Hepatocyte (in vitro differentiated cells): ENCODE measurements around the gene FAM177B. TPM values are rescaled to one million over a fixed set of nuclear protein-coding genes. Genes with fewer than 3 reads are reported as not detected.
"Not testable (repeated sequence)": the region's sequence is repeated elsewhere in the genome, so short reads cannot be mapped to it uniquely, and the experiment has no call there.

Experiments used
- DNase-seq: peaks from one replicate; pipeline ENCODE4 v3.0.0-alpha.2; 2016; ENCODE audit warnings: low spot score
- H2AFZ ChIP-seq: fragments of 200-600 bp; sonication (generic); 2 replicates; pipeline ENCODE4 v1.6.0; 2016; ENCODE audit warnings: antibody characterized with exemption, mild to moderate bottlenecking
- H3K27ac ChIP-seq: fragments of 200-600 bp; sonication (generic); 2 replicates; pipeline ENCODE4 v1.5.1; 2016; ENCODE audit warnings: mild to moderate bottlenecking
- H3K27me3 ChIP-seq: fragments of 200-600 bp; sonication (generic); 2 replicates; pipeline ENCODE4 v1.6.1; 2016
- H3K36me3 ChIP-seq: fragments of 200-600 bp; sonication (generic); replicated peaks from 2 replicates; pipeline ENCODE4 v1.5.1; 2016; ENCODE audit warnings: low read depth; ENCODE audit not compliant: insufficient read depth
- H3K4me1 ChIP-seq: fragments of 200-600 bp; sonication (generic); 2 replicates; pipeline ENCODE4 v1.5.1; 2016; ENCODE audit warnings: mild to moderate bottlenecking, moderate library complexity; ENCODE audit not compliant: insufficient read depth
- H3K4me2 ChIP-seq: fragments of 200-600 bp; sonication (generic); 2 replicates; pipeline ENCODE4 v1.6.0; 2016
- H3K4me3 ChIP-seq: fragments of 200-600 bp; sonication (generic); 2 replicates; pipeline ENCODE4 v1.5.1; 2016; ENCODE audit warnings: mild to moderate bottlenecking
- H3K79me2 ChIP-seq: fragments of 200-600 bp; sonication (generic); 2 replicates; pipeline ENCODE4 v1.6.0; 2017; ENCODE audit warnings: mild to moderate bottlenecking
- H3K9me2 ChIP-seq: fragments of 200-600 bp; sonication (generic); replicated peaks from 2 replicates; pipeline ENCODE4 v1.6.0; 2017; ENCODE audit warnings: mild to moderate bottlenecking; ENCODE audit not compliant: insufficient read depth
- H3K9me3 ChIP-seq: fragments of 200-600 bp; sonication (generic); 2 replicates; pipeline ENCODE4 v1.5.1; 2016; ENCODE audit warnings: low read depth, mild to moderate bottlenecking
- H4K20me1 ChIP-seq: fragments of 200-600 bp; sonication (generic); 2 replicates; pipeline ENCODE4 v1.6.0; 2016; ENCODE audit warnings: mild to moderate bottlenecking; ENCODE audit not compliant: insufficient read depth, poor library complexity, severe bottlenecking
- CTCF ChIP-seq: fragments of 200-600 bp; sonication (generic); IDR thresholded peaks from 2 replicates; pipeline ENCODE4 v1.5.1; 2016; ENCODE audit warnings: antibody characterized with exemption, mild to moderate bottlenecking; ENCODE audit not compliant: poor library complexity
- EZH2 ChIP-seq: fragments of 200-600 bp; sonication (generic); IDR thresholded peaks from 2 replicates; pipeline ENCODE4 v1.6.1; 2016; ENCODE audit warnings: antibody characterized with exemption, mild to moderate bottlenecking, borderline replicate concordance
- EZH2phosphoT487 ChIP-seq: fragments of 200-600 bp; sonication (generic); IDR thresholded peaks from one replicate; pipeline ENCODE4 v1.6.1; 2018; ENCODE audit warnings: antibody characterized with exemption, mild to moderate bottlenecking, low read depth, moderate library complexity; ENCODE audit not compliant: unreplicated experiment, severe bottlenecking
- WGBS: methylation state at CpG from one replicate; pipeline ENCODE4 v1.1.6; 2016; ENCODE audit warnings: low lambda C conversion rate; ENCODE audit errors: missing lambda C conversion rate; 5-methylcytosine and 5-hydroxymethylcytosine counted together
- polyA plus RNA-seq: library from polyadenylated mRNA; unstranded; fragments of >200 nt; fragmentation: Nextera tagmentation; extraction: Ambion mirVana; gene quantifications from 2 replicates; pipeline ENCODE4 v1.2.1, GENCODE V29; 2016
- total RNA-seq: library from RNA; depleted of rRNA; stranded (reverse); fragments of >200 nt; gene quantifications from 2 replicates; pipeline ENCODE4 v1.2.3, GENCODE V29; 2014

FAM177B gene
- total and polyA plus RNA-seq, 2 experiments from 2014 or later: 0.19 to 1.7 TPM

- Histone ChIP-seq H3K9me3 (no peaks in the 10 kb centered on the region), H4K20me1 (no peaks in the 10 kb centered on the region), H3K4me2 (no peak overlapping the region), H3K9me2 (no peaks in the 10 kb centered on the region), H3K27ac (no peak overlapping the region), H3K4me3 (no peak overlapping the region), H3K79me2 (no peaks in the 10 kb centered on the region), H3K4me1 (no peaks in the 10 kb centered on the region), H3K36me3 (no peaks in the 10 kb centered on the region), H2AFZ (no peak overlapping the region), H3K27me3 (no peaks in the 10 kb centered on the region)
- 82% methylated on average over 2 of the region's 2 CpGs for WGBS
- no peak for TF ChIP-seq EZH2phosphoT487
- TF ChIP-seq EZH2: no peak
- TF ChIP-seq CTCF: no peak
- DNase-seq: no peak
These were observed 2.5 kb downstream of the FAM177B start for GRCh38 chr1:222739465-222739864.

- no peak overlapping the region for H3K4me3 ChIP-seq
- no peaks in the 10 kb centered on the region for H4K20me1 ChIP-seq
- no peaks in the 10 kb centered on the region for H3K79me2 ChIP-seq
- DNase-seq: no peak
- no peak overlapping the region for H3K27ac ChIP-seq
- H3K27me3 ChIP-seq: no peaks in the 10 kb centered on the region
- 82% methylated on average over 1 of the region's 1 CpG for WGBS
- H2AFZ ChIP-seq: no peak overlapping the region
- no peak overlapping the region for H3K4me2 ChIP-seq
- no peaks in the 10 kb centered on the region for H3K36me3 ChIP-seq
- no peaks in the 10 kb centered on the region for H3K9me3 ChIP-seq
- TF ChIP-seq CTCF: no peak
- TF ChIP-seq EZH2: no peak
- no peak for TF ChIP-seq EZH2phosphoT487
- no peaks in the 10 kb centered on the region for H3K4me1 ChIP-seq
- no peaks in the 10 kb centered on the region for H3K9me2 ChIP-seq
These were observed 2.9 kb downstream of the FAM177B start for GRCh38 chr1:222739929-222740328.

DNA sequence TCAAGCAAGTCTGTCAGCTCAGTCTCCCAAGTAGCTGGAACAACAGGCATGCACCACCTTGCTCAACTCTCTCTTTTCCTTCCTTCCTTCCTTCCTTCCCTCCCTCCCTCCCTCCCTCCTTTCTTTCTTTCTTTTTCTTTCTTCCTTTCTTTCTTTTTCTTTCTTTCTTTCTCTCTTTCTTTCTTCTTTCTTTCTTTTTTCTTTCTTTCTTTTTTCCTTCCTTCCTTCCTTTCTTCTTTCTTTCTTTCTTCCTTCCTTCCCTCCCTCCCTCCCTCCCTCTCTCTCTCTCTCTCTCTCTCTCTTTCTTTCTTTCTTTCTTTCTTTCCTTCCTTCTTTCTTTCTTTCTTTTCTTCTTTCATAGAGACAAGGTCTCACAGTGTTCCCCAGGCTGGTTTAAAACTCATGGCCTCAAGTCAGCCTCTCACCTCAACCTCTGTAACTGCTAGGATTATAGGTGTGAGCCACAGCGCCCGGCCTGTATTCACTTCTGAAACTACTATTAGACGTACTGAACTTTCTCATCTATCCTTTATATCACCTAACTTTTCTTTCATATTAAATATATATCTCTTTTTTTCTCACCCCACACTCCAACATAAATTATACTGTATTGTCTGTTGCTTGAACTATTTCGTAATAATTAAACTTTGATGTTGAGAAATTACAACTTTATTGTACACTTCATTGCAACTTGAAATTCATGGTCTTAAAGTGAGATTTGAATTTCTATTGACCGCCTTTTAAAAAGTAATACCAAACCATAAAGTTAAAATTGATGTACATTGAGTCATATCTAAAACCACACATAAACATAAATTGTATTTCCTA, 4.8 kb downstream of the FAM177B start:
- not testable (repeated sequence) for H4K20me1 ChIP-seq, H3K27me3 ChIP-seq, H3K36me3 ChIP-seq, H3K9me3 ChIP-seq, H3K4me2 ChIP-seq, DNase-seq, H3K4me1 ChIP-seq, H3K9me2 ChIP-seq, H3K27ac ChIP-seq, H2AFZ ChIP-seq, H3K4me3 ChIP-seq, H3K79me2 ChIP-seq
- 92% methylated on average over 5 of the region's 5 CpGs for WGBS

GRCh38 chr1:222749927-222750326, 12.9 kb downstream of the FAM177B start:
- no peak overlapping the region for H3K4me3 ChIP-seq
- H3K9me3 ChIP-seq: no peaks in the 10 kb centered on the region
- no peak overlapping the region for H3K27ac ChIP-seq
- no peaks in the 10 kb centered on the region for H3K9me2 ChIP-seq
- TF ChIP-seq EZH2 (no peak), CTCF (no peak), EZH2phosphoT487 (no peak)
- no peaks in the 10 kb centered on the region for H3K36me3 ChIP-seq
- H3K4me2 ChIP-seq: no peak overlapping the region
- H3K79me2 ChIP-seq: no peaks in the 10 kb centered on the region
- no peak for DNase-seq
- no peaks in the 10 kb centered on the region for H3K4me1 ChIP-seq
- no peak overlapping the region for H2AFZ ChIP-seq
- no peaks in the 10 kb centered on the region for H4K20me1 ChIP-seq
- H3K27me3 ChIP-seq: no peaks in the 10 kb centered on the region
